Activated T-cell treated with anti-CD3 and anti-CD28 coated beads for 24 hours (primary cell): ENCODE data around the gene DHRSX.

Experiments used
- DNase-seq: peaks from one replicate; pipeline ENCODE4 v3.0.0-alpha.2; 2020; ENCODE audit warnings: low read depth

DHRSX gene

GRCh38 chrX:2193273-2193592 is 307.5 kb downstream of the DHRSX start:
- DNase-seq = no peak

- no peak for DNase-seq
Observed at GRCh38 chrX:2192584-2193272, 308.0 kb downstream of the DHRSX start.

GRCh38 chrX:2188840-2189239 is 311.9 kb downstream of the DHRSX start:
- no peak for DNase-seq

- no peak for DNase-seq
Observed at GRCh38 chrX:2188330-2188792, 312.4 kb downstream of the DHRSX start.

- no peak for DNase-seq
Observed at GRCh38 chrX:2187352-2188115, 313.2 kb downstream of the DHRSX start.

GRCh38 chrX:2185341-2186082 is 315.3 kb downstream of the DHRSX start:
- DNase-seq = no peak

- no peak for DNase-seq
Observed at GRCh38 chrX:2184089-2184488, 316.7 kb downstream of the DHRSX start.

GRCh38 chrX:2183193-2183725 is 317.5 kb downstream of the DHRSX start:
- no peak for DNase-seq

- no peak for DNase-seq
Observed at GRCh38 chrX:2177541-2177940, 323.2 kb downstream of the DHRSX start.

- DNase-seq = no peak
Observed at GRCh38 chrX:2176733-2177132, 324.0 kb downstream of the DHRSX start.

- no peak for DNase-seq
Observed at GRCh38 chrX:2176274-2176673, 324.5 kb downstream of the DHRSX start.

GRCh38 chrX:2172359-2172758 is 328.4 kb downstream of the DHRSX start:
- no peak for DNase-seq
